HCT116 (cell line): Measurements from ENCODE around the gene ALG8. TPM values are rescaled to one million over a fixed set of nuclear protein-coding genes. Genes with fewer than 3 reads are reported as not detected.
"Not testable (repeated sequence)": the region's sequence is repeated elsewhere in the genome, so short reads cannot be mapped to it uniquely, and the experiment has no call there.

ENCODE experiments used
- ATAC-seq: fragments of 200-7000 bp; cut with Tn5 transposase; 2 replicates; pipeline ENCODE4 v1.9.1; 2020; ENCODE audit warnings: mild to moderate bottlenecking, moderate library complexity
- BruUV-seq: library from RNA; stranded (reverse); fragments of 400-500 nt; replicated peaks from 2 replicates; lab custom pipeline; 2021; lab: Mats Ljungman, UMichigan
- CTCF ChIA-PET: fragments of 300-600 bp; sonication (Branson Sonifier 250); formaldehyde crosslinking; loops from one replicate; lab custom pipeline; 2021; ENCODE audit warnings: antibody characterized with exemption; lab: Charles Lee
- POLR2A ChIA-PET: fragments of 300-600, 350-600 bp; sonication (Branson Sonifier 250); formaldehyde crosslinking; loops from one replicate; lab custom pipeline; 2021; ENCODE audit warnings: antibody characterized with exemption; lab: Charles Lee
- RAD21 ChIA-PET, 2 experiments: fragments of 300-600 bp; sonication (Branson Sonifier 250); formaldehyde crosslinking; loops; one replicate each; lab custom pipeline; 2023; ENCODE audit warnings: low total read pairs in 2 of 2; ENCODE audit not compliant: uncharacterized antibody in 2 of 2, unreplicated experiment in 2 of 2, low non-redundant PET in 1 of 2; lab: Charles Lee
- DNase-seq: peaks from one replicate; pipeline ENCODE4 v3.0.0-alpha.2; 2010; ENCODE audit warnings: low read depth, low spot score
- H2AFZ ChIP-seq: fragments of 200-600 bp; shearing (Covaris generic), sonication (generic); 2 replicates; pipeline ENCODE4 v1.6.1; 2017; ENCODE audit warnings: low read depth, mixed run types, mixed read lengths, antibody characterized with exemption, low read length; ENCODE audit not compliant: poor library complexity, severe bottlenecking
- H3K27ac ChIP-seq: 2 replicates; pipeline ENCODE4 v1.5.1; 2012; ENCODE audit warnings: low read depth, low read length
- H3K27me3 ChIP-seq: fragments of 200-600 bp; sonication (generic); 2 replicates; pipeline ENCODE4 v1.6.1; 2016; ENCODE audit warnings: mixed run types, low read length, mixed read lengths; ENCODE audit not compliant: insufficient read depth
- H3K36me3 ChIP-seq, 2 experiments: fragments of 200-500 bp in 1 of 2; fragments of 200-600 bp in 1 of 2; sonication (Bioruptor generic) in 1 of 2; sonication (generic) in 1 of 2; 2 replicates each; pipeline versions ENCODE4 v1.5.1 to v1.6.1; 2014 to 2016; ENCODE audit warnings: low read length in 2 of 2, inconsistent platforms in 1 of 2, mixed read lengths in 1 of 2, mixed run types in 1 of 2; ENCODE audit not compliant: insufficient read depth in 2 of 2, control insufficient read depth in 1 of 2
- H3K4me1 ChIP-seq, 2 experiments: fragments of 200-600 bp in 1 of 2; sonication (generic) in 1 of 2; 2 replicates each; pipeline versions ENCODE4 v1.5.1 to v1.6.1; 2012 to 2017; ENCODE audit warnings: low read length in 2 of 2, inconsistent platforms in 1 of 2, mild to moderate bottlenecking in 1 of 2, mixed read lengths in 1 of 2, mixed run types in 1 of 2, moderate library complexity in 1 of 2; ENCODE audit not compliant: insufficient read depth in 2 of 2, control insufficient read depth in 1 of 2
- H3K4me2 ChIP-seq: fragments of 200-600 bp; sonication (generic); 2 replicates; pipeline ENCODE4 v1.6.1; 2017; ENCODE audit warnings: mixed run types, low read length, mixed read lengths
- H3K4me3 ChIP-seq, 2 experiments: fragments of 200-600 bp in 1 of 2; sonication (generic) in 1 of 2; replicated peaks in 1 of 2; 2 replicates each; pipeline ENCODE4 v1.5.1; 2011 to 2016; ENCODE audit warnings: low read length in 2 of 2, control low read depth in 1 of 2, low read depth in 1 of 2, mild to moderate bottlenecking in 1 of 2, mixed read lengths in 1 of 2, mixed run types in 1 of 2
- H3K79me2 ChIP-seq: fragments of 200-600 bp; sonication (generic); 2 replicates; pipeline ENCODE4 v1.6.1; 2017; ENCODE audit warnings: mild to moderate bottlenecking, mixed run types, low read length, moderate library complexity, mixed read lengths; ENCODE audit not compliant: insufficient read depth
- H3K9ac ChIP-seq: fragments of 200-600 bp; sonication (generic); 2 replicates; pipeline ENCODE4 v1.6.1; 2016; ENCODE audit warnings: low read length, mixed read lengths
- H3K9me2 ChIP-seq: fragments of 200-600 bp; sonication (generic), shearing (Covaris generic); 2 replicates; pipeline ENCODE4 v1.6.1; 2017; ENCODE audit warnings: mixed run types, mild to moderate bottlenecking, moderate library complexity; ENCODE audit not compliant: insufficient read depth
- H3K9me3 ChIP-seq, 2 experiments: fragments of 200-500 bp in 1 of 2; fragments of 200-600 bp in 1 of 2; sonication (Bioruptor generic) in 1 of 2; sonication (generic) in 1 of 2; 2 replicates each; pipeline ENCODE4 v1.6.1; 2014 to 2017; ENCODE audit warnings: low read length in 2 of 2, mixed read lengths in 2 of 2, inconsistent platforms in 1 of 2, low read depth in 1 of 2, mild to moderate bottlenecking in 1 of 2, mixed run types in 1 of 2, moderate library complexity in 1 of 2; ENCODE audit not compliant: control insufficient read depth in 1 of 2, insufficient read depth in 1 of 2
- H4K20me1 ChIP-seq: fragments of 200-600 bp; sonication (generic), shearing (Covaris generic); 2 replicates; pipeline ENCODE4 v1.6.1; 2017; ENCODE audit warnings: mixed run types, mild to moderate bottlenecking, moderate library complexity; ENCODE audit not compliant: insufficient read depth
- ATF3 ChIP-seq: IDR thresholded peaks from 2 replicates; pipeline ENCODE4 v1.6.1; 2012
- CBX3 ChIP-seq: IDR thresholded peaks from 2 replicates; pipeline ENCODE4 v1.6.1; 2012; ENCODE audit warnings: low read depth
- FOSL1 ChIP-seq: IDR thresholded peaks from 2 replicates; pipeline ENCODE4 v1.6.1; 2012; ENCODE audit warnings: low read depth
- JUND ChIP-seq: IDR thresholded peaks from 2 replicates; pipeline ENCODE4 v1.6.1; 2012
- MAX ChIP-seq: IDR thresholded peaks from 2 replicates; pipeline ENCODE4 v1.6.1; 2012
- POLR2AphosphoS5 ChIP-seq: IDR thresholded peaks from 2 replicates; pipeline ENCODE4 v1.6.1; 2011; ENCODE audit warnings: mild to moderate bottlenecking, low read depth, low read length, moderate library complexity
- SP1 ChIP-seq: IDR thresholded peaks from 2 replicates; pipeline ENCODE4 v1.6.1; 2012; ENCODE audit warnings: low read depth
- TCF7L2 ChIP-seq: IDR thresholded peaks from 2 replicates; pipeline ENCODE4 v1.7.0; 2011; ENCODE audit warnings: borderline replicate concordance, inconsistent platforms; ENCODE audit not compliant: insufficient read depth, insufficient read length; ENCODE audit errors: extremely low read depth
- YY1 ChIP-seq: IDR thresholded peaks from 2 replicates; pipeline ENCODE4 v1.6.1; 2011; ENCODE audit warnings: low read length, low read depth, moderate library complexity, mild to moderate bottlenecking; ENCODE audit not compliant: insufficient replicate concordance; ENCODE audit errors: extremely low read depth
- ZBTB33 ChIP-seq: IDR thresholded peaks from 2 replicates; pipeline ENCODE4 v1.6.1; 2011; ENCODE audit warnings: mild to moderate bottlenecking, low read length, moderate library complexity; ENCODE audit not compliant: insufficient replicate concordance; ENCODE audit errors: extremely low read depth
- ZFX ChIP-seq: fragments of 450-650 bp; IDR thresholded peaks from 2 replicates; pipeline ENCODE4 v1.6.1; 2017
- intact Hi-C: fragments of 100-400 bp; cut with micrococcal nuclease; formaldehyde crosslinking; loops from 2 replicates; pipeline ENCODE4 v1.10.0; 2022
- total RNA-seq: library from RNA; stranded (reverse); gene quantifications from one replicate; pipeline ENCODE4 v1.2.1, GENCODE V29; 2021; ENCODE audit not compliant: unreplicated experiment

Gene ALG8
- total RNA-seq, 1 experiment from 2014 or later = 50.1 TPM

GRCh38 chr11:78094250-78094649 is 45.2 kb downstream of the ALG8 start:
- no peaks in the 10 kb centered on the region for H3K79me2 ChIP-seq
- DNase-seq = no peak
- no peak for TF ChIP-seq YY1
- TF ChIP-seq FOSL1 = no peak
- TF ChIP-seq ATF3 = no peak
- TF ChIP-seq CBX3 = no peak
- no peak for TF ChIP-seq SP1
- no peak for TF ChIP-seq MAX
- no peak for TF ChIP-seq ZBTB33
- no peak for TF ChIP-seq ZFX
- TF ChIP-seq POLR2AphosphoS5 = no peak
- TF ChIP-seq JUND = no peak
- TF ChIP-seq TCF7L2 = no peak
- TF ChIP-seq, all 23 proteins: peak for 0
- ATAC-seq = no peak
- ChIA-PET RAD21 (no interaction called here), POLR2A (no interaction called here), CTCF (no interaction called here)
- Histone ChIP-seq H3K27me3 (no peaks in the 10 kb centered on the region), H3K4me3 (no peak overlapping the region), H2AFZ (no peak overlapping the region), H3K4me2 (no peak overlapping the region), H3K27ac (no peak overlapping the region), H3K9me2 (no peaks in the 10 kb centered on the region), H4K20me1 (no peaks in the 10 kb centered on the region), H3K9me3 (no peaks in the 10 kb centered on the region), H3K36me3 (peaks cover 4 to 5% of the 10 kb centered on the region in 2 experiments; a peak in 3 of 4 replicates), H3K4me1 (no peaks in the 10 kb centered on the region), H3K9ac (no peak overlapping the region)
- no TSS peak for BruUV-seq
- intact Hi-C loops = no loop called here

GRCh38 chr11:78086521-78087074 is 52.8 kb downstream of the ALG8 start:
- H3K79me2 ChIP-seq, H3K27me3 ChIP-seq, H3K9me2 ChIP-seq, DNase-seq, ATAC-seq, H3K9me3 ChIP-seq, POLR2A ChIA-PET, H4K20me1 ChIP-seq, H3K4me1 ChIP-seq, H3K27ac ChIP-seq, H2AFZ ChIP-seq, H3K36me3 ChIP-seq, RAD21 ChIA-PET, intact Hi-C loops, H3K9ac ChIP-seq, H3K4me2 ChIP-seq, BruUV-seq, CTCF ChIA-PET, H3K4me3 ChIP-seq: not testable (repeated sequence)
